GM18867 (cell line): Measurements from ENCODE around the gene COL11A1.

Experiments used
- ATAC-seq: cut with Tn5 transposase; IDR thresholded peaks from one replicate; pipeline ENCODE4 v1.9.1; 2021; ENCODE audit warnings: mild to moderate bottlenecking, moderate library complexity; ENCODE audit not compliant: unreplicated experiment

Gene COL11A1

DNA sequence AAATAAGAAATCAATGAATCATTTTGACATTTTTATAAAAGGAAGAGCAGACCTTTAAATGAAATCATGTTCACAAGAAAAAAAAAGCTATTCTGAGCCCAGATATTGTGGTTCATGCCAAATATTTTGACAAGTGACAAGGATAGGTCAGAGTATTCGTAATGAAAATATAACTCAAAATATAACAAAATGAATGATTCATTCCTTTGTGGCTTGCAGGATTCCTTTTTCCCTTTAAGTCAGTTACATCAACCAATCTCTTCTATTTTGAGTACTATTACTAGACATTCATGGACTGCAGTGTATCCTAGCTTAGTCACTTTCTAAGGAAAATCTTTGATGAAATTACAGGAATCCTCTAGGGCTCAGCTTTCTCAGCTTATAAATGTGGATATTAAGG, 188.7 kb downstream of the COL11A1 start:
- no peak for ATAC-seq

DNA sequence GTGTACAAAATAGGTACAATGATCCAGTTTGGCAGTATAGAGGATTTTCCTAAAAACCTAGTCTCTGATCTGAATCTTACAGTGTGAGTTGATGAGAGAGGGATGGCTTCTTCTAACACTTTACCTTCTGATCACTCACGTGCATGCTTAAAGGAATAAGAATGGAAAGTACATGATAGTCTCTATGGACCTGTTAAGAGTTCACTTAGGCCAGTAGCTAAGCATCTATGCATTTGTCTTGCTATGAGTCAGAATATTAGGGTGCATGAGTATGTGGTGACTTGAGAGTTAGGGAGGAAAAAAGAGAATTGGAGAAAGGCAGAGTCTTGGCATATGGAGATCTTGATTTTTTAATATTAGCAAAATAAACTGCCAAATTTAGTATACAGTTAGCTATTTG, 206.3 kb downstream of the COL11A1 start:
- ATAC-seq = no peak

- ATAC-seq = no peak
Observed at GRCh38 chr1:102899935-102900334, 208.4 kb downstream of the COL11A1 start.

GRCh38 chr1:102897557-102897956, 210.8 kb downstream of the COL11A1 start:
- no peak for ATAC-seq

DNA sequence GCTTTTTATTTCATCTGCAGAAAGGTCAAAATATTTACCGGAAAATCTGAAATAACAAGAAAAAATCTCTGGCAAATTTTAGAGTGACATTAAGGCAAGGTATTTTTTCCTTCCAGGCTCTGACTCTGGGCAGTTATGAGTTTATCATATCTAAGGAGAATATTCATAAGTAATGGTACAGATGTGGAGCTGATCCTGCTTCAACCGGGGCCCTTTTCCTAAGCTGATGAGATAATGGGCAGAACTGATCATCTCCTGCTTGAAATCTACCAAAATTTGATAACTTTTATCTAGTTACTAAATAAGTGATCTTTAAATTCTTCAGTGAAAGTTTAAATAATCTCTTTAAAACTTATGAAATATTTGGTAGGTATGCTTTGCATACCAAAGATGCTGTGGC, 211.6 kb downstream of the COL11A1 start:
- no peak for ATAC-seq

GRCh38 chr1:102896286-102896685, 212.0 kb downstream of the COL11A1 start:
- no peak for ATAC-seq

GRCh38 chr1:102891868-102892625, 216.3 kb downstream of the COL11A1 start:
- no peak for ATAC-seq

DNA sequence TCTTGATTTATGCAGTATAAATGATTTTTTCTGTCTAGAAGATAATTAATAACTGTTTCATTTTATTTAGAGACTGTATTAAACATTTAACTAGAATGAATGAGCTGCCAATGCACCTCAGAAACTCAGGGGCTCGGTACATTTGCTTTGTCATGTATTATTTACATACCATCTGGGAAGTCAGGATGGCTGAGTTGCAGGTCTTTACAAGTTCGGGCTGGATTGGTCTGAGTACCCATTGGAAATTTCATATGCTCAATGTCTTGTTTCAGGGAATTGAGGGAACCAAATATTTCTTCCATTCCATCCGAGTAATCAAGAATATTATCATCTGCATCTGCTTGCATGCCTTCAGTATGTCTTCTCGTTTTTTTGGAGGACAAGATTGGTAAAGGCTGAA, 221.7 kb downstream of the COL11A1 start:
- no peak for ATAC-seq

DNA sequence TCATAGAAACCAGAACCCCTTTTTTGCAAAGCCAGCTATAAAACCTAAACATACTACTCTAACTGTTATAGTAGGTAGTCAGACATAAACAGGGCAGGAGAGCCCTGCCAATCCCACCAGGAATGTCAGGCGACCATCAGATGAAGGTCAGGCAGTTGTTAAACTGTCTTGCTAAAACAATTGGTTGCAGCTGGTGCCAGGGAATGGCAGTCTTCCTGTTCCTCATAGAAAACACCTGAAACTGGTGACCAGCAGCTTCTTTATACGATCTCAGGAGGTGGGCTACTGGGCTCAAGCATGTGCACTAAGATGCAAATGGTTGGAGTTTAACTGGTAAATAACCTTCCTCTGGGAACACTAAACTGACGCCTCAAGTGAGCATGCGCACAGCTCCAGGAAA, 224.1 kb downstream of the COL11A1 start:
- ATAC-seq = no peak

- ATAC-seq = no peak
Observed at GRCh38 chr1:102879439-102879993, 228.8 kb downstream of the COL11A1 start.

- ATAC-seq = no peak
Observed at GRCh38 chr1:102875756-102876155, 232.6 kb downstream of the COL11A1 start.

DNA sequence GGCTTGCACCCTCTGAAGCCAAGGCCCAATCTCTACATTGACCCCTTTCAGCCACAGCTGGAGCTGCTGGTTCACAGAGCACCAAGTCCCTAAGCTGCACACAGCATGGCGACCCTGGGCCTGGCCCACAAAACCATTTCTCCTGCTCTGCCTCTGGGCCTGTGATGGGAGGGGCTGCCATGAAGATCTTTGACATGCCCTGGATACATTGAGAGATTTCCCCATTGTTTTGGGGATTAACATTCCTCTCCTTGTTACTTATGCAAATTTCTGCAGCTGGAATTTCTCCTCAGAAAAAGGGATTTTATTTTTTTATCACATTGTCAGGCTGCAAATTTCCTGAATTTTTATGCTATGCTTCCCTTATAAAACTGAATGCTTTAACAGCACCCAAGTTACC, 235.8 kb downstream of the COL11A1 start:
- no peak for ATAC-seq

GRCh38 chr1:102872097-102872496, 236.2 kb downstream of the COL11A1 start:
- no peak for ATAC-seq

- no peak for ATAC-seq
Observed at GRCh38 chr1:102863704-102864103, 244.6 kb downstream of the COL11A1 start.

GRCh38 chr1:102861247-102861646, 247.1 kb downstream of the COL11A1 start:
- ATAC-seq = no peak

GRCh38 chr1:102858695-102859094, 249.6 kb downstream of the COL11A1 start:
- ATAC-seq = no peak

DNA sequence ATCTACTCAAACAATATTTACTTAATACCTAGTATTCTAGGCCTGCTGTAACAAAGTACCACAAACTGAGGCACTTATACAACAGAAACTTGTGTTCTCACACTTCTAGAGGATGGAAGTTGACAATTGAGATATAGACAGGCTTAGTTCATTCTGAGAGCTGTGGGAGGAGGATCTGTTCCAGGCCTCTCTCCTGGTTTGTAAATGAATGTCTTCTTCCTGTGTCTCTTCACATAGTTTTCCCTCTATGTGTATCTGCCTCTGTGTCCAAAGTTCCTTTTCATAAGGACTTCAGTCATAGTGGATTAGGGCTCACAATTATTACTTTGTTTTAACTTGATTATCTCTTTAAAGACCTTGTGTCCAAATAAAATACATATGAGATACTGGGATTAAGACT, 251.1 kb downstream of the COL11A1 start:
- ATAC-seq = no peak

GRCh38 chr1:102853701-102854187, 254.6 kb downstream of the COL11A1 start:
- no peak for ATAC-seq

- ATAC-seq = no peak
Observed at GRCh38 chr1:102853136-102853535, 255.2 kb downstream of the COL11A1 start.

DNA sequence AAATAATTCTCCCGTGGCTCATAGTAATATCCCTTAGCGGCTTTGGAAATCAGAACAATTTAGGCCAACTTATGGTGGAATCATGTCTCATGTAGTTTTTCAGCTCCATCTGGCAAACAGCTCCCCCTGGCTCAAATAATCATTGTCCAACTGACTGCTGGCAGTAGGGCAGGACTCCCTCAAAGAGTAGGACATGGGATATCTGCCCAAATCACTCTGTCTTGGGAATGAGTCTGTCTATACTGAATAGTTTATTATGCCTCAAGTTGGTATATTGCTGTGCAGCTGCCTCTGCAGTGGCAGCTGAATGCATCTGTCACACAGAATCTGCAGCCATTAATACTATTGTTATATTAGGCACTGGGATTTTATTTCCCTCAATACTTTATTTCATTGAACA, 255.7 kb downstream of the COL11A1 start:
- ATAC-seq = no peak

- no peak for ATAC-seq
Observed at GRCh38 chr1:102851616-102852015, 256.7 kb downstream of the COL11A1 start.

- ATAC-seq = no peak
Observed at GRCh38 chr1:102842606-102843005, 265.7 kb downstream of the COL11A1 start.

DNA sequence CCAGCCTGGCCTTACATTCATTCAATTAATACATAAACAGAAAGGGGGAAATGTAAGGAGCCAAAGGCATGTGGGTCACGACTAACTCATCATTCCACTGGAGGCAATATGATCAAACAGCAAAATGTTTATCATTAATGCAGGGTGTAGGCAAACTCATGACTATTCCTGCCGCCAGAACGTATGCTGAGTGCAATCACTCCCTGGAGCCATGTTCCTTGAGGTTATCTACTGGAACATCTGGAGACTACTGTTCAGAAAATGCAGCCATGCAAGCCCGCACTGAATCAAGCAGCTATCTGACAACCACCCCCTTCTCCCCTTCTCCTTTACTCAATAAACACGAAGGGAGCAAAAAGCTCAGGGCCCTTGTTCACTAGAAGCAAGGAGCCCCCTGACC, 267.6 kb downstream of the COL11A1 start:
- ATAC-seq = no peak
